ENCODE measurements around the gene CHRNE.
"Not testable (repeated sequence)": the region's sequence is repeated elsewhere in the genome, so short reads cannot be mapped to it uniquely, and the experiment has no call there.

The CHRNE gene

GRCh38 chr17:4887581-4887980, 15.3 kb downstream of the CHRNE start:
- DNase-seq (ENCODE audit: low read depth), result no peak

DNA sequence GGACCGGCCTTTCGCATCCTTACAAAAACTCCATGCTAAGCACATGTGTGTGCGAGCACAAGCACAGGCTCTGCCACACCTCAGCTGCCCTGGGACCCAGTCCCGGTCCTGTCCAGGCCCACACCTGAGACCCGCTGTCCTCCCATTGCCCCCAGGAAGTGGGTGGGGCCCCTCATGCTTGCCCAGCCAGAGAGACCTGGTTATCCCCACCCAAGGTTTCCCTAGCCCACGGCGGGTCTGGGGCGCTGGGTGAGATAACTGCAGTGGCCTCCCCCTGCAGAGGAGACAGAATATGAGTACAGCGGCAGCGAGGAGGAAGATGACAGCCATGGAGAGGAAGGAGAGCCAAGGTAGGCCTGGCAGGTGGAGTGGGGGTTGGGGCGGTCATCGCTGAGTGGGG, 16.1 kb downstream of the CHRNE start:
- DNase-seq (ENCODE audit: low read depth), result no peak

DNA sequence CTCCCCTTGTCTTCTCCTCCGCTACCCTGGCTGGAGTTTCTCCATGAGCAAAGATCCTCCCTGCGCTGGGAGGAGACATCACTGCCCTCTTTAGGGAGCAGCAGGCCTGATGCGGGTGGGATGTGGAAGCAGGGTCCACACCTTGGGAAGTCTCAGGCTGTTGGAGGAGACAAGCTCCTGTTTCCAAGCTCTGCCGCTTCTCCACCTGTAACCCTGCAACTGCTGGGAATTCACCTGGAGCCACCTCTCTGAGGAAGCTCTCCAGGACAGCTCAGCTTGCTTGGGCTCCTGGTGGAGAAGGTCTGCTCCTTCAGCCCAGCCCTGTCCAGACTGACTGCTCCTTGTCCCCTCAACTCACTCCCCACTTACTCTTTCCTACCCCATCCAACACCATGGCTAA, 18.4 kb downstream of the CHRNE start:
- DNase-seq (ENCODE audit: low read depth), result no peak

DNA sequence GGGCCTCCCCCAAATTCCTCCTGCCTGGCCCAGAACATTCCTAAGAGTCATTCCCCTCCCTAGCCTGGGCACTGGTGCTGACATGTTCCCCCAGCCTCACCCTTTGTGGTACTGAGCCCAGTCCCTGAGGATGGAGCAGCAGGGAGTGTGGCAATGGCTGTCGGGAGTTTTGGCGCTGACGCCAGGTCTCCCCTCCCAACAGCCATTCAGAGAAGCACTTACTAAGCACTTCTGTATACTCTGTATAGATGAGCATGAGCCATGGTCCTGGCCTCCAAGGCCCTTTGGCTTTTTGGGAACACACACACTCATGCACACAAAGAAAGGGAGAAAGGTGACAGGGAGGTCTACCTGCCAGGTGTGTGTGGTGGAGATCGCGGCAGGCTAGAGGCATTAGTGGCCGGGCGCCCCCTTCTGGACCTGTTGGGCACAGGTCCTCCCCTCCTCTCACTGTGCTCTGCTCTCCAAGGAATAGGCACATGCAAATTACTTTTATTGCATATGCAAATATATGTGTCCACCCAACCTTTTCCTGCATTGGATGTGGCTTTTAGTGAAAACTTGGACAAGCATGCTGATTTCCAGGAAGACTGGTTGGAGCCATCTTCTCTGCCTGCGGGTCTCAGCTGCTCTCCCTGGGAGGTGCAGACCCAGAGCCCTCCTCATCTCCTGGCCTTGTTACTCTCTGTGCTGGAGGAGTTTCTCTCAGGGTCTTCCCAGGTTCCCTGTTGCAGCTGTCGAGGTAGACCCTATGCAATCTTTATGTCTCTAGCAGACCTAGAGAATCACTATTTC, 20.9 kb downstream of the CHRNE start:
- peak; percentile 48 for DNase-seq (ENCODE audit: low read depth)

GRCh38 chr17:4880857-4881256, 22.0 kb downstream of the CHRNE start:
- no peak for DNase-seq (ENCODE audit: low read depth)

- DNase-seq (ENCODE audit: low read depth), result no peak
Measured at GRCh38 chr17:4879601-4880000, 23.3 kb downstream of the CHRNE start.

GRCh38 chr17:4877089-4877488, 25.8 kb downstream of the CHRNE start:
- no peak for DNase-seq (ENCODE audit: low read depth)

DNA sequence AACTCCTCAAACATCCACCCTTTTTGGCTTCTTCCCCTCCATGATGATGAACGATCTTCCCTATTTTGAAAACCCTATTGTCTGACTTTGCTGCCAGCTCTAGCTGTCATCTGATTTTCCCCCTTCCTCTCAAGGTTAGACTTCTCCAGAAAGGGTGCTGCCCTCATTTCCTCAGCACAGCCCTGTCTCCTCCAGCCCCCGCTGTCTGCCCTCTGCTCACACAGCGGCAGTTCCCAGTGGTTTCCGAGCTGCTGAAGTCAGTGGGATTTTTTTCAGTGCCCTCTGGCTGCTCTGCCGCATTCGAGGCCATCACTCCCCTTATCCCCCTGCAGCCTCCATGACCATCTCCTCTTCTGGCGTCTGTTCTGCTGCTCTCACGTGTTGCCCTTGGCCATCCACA, 30.1 kb downstream of the CHRNE start:
- DNase-seq (ENCODE audit: low read depth), result no peak

- DNase-seq (ENCODE audit: low read depth), result no peak
Measured at GRCh38 chr17:4870855-4871254, 32.0 kb downstream of the CHRNE start.

DNA sequence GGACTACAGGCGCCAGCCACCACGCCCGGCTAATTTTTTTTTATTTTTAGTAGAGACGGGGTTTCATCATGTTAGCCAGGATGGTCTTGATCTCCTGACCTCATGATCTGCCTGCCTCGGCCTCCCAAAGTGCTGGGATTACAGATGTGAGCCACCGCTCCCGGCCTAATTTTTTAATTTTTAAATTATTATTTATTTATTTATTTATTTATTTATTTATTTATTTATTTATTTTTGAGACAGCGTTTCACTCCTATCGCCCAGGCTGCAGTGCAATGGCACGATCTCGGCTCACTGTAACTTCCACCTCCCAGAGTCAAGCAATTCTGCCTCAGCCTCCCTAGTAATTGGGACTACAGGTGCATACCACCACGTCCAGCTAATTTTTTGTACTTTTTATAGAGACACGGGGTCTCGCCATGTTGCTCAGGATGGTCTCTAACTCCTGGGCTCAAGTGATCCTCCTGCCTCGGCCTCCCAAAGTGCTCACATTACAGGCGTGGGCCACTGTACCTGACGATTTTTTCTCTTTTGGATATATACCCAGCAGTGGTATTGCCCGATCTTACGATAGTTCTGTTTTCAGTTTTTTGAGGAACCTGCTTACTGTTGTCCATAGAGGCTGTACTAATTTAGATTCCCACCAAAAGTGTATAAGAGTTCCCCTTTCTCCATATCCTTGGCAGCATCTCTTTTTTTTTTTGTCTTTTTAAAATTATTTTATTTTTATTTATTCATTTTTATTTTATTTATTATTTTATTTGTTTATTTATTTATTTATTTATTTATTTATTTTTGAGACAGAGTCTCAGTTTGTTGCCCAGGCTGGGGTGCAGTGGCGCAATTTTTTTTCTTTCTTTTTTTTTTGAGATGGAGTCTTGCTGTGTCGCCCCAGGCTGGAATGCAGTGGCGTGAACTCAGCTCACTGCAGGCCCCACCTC, 33.6 kb downstream of the CHRNE start:
- not testable (repeated sequence) for DNase-seq (ENCODE audit: low read depth)

GRCh38 chr17:4867535-4867934, 35.4 kb downstream of the CHRNE start:
- not testable (repeated sequence) for DNase-seq (ENCODE audit: low read depth)

DNA sequence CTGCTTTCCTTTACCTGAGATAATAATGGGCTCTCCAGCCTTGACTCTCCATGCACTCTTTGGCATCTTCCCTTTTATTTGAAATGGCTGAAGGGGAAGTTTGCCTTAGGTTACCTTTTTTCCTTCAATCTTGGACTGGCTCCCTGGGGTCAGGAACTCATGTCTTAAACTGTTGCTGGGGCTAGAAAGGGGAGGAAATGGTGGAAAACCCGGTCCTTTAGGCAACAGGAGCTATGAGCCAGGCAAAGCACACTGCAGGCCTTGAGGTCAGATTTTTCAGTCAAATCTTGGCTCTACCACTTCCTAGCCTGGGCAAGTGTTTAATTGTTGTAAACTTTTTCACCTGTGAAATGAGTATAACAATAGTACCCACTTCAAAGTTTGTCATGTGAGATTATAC, 39.6 kb downstream of the CHRNE start:
- no peak for DNase-seq (ENCODE audit: low read depth)

DNA sequence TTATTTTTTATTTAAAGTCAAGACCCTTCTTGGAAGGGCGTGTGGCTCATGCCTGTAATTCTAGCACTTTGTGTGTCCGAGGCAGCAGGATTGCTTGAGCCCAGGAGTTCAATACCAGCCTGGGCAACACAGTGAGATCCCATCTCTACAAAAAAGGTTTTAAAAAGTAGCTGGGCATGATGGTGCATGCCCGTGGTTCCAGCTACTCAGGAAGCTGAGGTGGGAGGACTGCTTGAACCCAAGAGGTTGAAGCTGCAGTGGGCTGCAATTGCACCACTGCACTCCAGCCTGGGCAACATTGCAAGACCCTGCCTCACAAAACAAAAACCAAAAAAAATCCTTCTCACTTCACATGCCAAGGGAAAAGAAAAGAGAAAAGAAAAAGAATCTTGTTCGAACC, 40.2 kb downstream of the CHRNE start:
- no peak for DNase-seq (ENCODE audit: low read depth)

GRCh38 chr17:4861052-4861451, 41.8 kb downstream of the CHRNE start:
- no peak for DNase-seq (ENCODE audit: low read depth)

DNA sequence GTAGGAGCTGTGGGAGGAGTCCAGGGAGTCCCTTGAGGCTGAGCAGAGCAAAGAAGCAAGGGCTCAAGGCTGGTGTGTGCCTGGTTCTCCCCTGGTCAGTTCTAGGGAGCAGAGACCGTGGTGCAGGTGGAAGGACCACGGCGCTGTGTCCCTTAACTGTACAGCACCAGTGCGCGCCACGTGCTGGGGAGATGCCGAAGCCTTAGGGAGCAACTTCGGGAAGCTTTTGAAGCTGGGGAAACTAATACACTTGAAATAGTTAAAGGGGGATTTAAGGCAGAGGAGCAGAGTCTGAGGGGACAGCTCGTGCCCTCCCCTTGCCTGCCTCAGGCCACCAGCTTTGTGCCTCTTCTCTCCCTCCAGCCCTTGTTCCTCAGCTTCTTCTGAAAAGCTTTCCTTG, 42.2 kb downstream of the CHRNE start:
- no peak for DNase-seq (ENCODE audit: low read depth)

DNA sequence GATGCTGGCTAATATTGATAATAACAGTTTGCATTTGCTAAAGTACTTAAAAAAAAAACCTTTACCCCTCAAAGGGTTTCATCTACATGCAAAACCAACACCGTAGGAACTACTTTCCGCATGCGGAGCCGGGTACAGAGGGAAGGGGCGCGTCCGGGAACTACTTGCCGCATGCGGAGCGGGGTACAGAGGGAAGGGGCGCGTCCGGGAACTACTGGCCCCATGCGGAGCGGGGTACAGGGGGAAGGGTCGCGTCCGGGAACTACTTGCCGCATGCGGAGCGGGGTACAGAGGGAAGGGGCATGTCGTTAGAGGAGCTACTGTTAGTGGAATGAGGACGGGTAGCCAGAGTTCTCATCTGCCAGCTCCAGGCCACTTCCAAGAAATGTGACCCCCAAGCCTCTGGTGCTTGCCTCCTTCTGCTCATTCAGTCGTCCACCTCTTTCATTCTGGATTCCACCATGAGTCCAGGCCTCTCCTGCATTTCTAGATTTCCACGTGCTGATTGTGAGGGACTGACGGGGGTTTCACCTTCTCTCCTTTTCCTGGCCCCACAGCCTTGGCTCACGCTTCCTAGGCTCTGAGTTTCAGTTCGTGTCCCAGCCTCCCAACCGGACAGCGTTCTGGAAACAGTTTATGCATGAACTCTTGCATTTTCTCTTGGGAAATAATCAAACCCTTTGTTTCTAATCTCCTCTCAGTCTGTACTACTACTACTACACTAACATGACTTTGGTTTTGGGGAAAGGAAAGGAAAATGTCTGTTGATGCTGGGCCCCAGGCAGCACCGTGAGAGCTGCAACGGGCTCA, 42.9 kb downstream of the CHRNE start:
- no peak for DNase-seq (ENCODE audit: low read depth)

GRCh38 chr17:4858882-4859260, 44.0 kb downstream of the CHRNE start:
- DNase-seq (ENCODE audit: low read depth), result no peak

DNA sequence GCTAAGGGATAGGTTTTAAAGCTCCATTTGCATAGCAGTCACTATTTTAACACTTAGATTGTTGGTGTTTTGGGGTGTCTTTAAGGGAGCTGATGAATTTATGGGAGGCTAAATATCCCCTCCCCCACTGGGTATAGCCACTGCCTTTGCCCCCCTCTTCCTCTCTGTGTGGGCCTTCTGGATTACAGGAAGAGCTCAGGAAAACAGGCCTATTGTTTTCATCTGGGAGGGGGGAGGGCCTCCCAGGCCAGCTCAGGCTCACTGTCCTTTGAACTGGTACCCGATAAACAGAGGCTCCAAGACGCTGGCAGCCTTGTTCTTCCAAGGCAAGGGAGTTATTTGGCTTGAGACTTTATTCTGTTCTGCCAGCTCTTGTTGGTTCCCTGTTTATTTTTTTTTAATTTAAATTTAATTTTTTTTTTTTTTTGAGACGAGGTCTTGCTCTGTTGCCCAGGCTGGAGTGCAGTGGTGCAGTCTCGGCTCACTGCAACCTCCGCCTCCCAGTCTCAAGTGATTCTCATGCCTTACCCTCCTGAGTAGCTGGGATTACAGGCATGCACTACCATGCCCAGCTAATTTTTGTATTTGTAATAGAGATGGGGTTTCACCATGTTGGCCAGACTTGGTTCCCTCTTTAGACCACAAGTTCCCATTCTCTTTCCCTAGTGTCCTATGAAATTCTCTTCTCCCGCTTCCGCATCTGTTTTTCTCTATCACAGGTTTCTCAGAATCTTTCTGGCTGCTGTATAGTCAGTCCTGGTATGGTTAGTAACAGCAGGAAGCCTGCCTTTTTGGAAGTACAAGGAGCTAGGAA, 44.6 kb downstream of the CHRNE start:
- no peak for DNase-seq (ENCODE audit: low read depth)

- DNase-seq (ENCODE audit: low read depth), result not testable (repeated sequence)
Measured at GRCh38 chr17:4857347-4857746, 45.6 kb downstream of the CHRNE start.

- DNase-seq (ENCODE audit: low read depth), result no peak
Measured at GRCh38 chr17:4856937-4857314, 46.0 kb downstream of the CHRNE start.

- DNase-seq (ENCODE audit: low read depth), result no peak
Measured at GRCh38 chr17:4856271-4856936, 46.5 kb downstream of the CHRNE start.

Data from activated T-helper 1 cell treated with Interleukin-2 at 50 U/mL for 16 hours (primary cell).